Keratinocyte (primary cell): ENCODE results near the gene AQP2. TPM values are rescaled to one million over a fixed set of nuclear protein-coding genes. Genes with fewer than 3 reads are reported as not detected.

ENCODE experiments used
- DNase-seq: peaks from one replicate; pipeline ENCODE4 v3.0.0-alpha.2; 2011; ENCODE audit warnings: low read depth, missing footprints, low spot score
- FAIRE-seq: peaks from 2 replicates; lab custom pipeline; 2011; peaks lifted over from hg19 to GRCh38; lab: Jason Lieb, UNC
- H2AFZ ChIP-seq: 2 replicates; pipeline ENCODE4 v1.6.0; 2012; ENCODE audit warnings: low read length, control low read depth, inconsistent platforms; ENCODE audit not compliant: control insufficient read depth
- H3K27ac ChIP-seq: 2 replicates; pipeline ENCODE4 v1.5.1; 2011; ENCODE audit warnings: low read length; ENCODE audit not compliant: control insufficient read depth, insufficient read depth
- H3K27me3 ChIP-seq: 3 replicates; pipeline ENCODE4 v1.6.0; 2011; ENCODE audit warnings: low read length; ENCODE audit not compliant: control insufficient read depth, insufficient read depth; ENCODE audit errors: extremely low read depth
- H3K36me3 ChIP-seq, 2 experiments: 2 replicates in 1 of 2; 3 replicates in 1 of 2; pipeline ENCODE4 v1.5.1; 2011; ENCODE audit warnings: low read length in 2 of 2, mild to moderate bottlenecking in 1 of 2; ENCODE audit not compliant: control insufficient read depth in 2 of 2, insufficient read depth in 2 of 2; ENCODE audit errors: extremely low read depth in 1 of 2
- H3K4me1 ChIP-seq: 3 replicates; pipeline ENCODE4 v1.5.1; 2011; ENCODE audit warnings: low read length; ENCODE audit not compliant: control insufficient read depth, insufficient read depth; ENCODE audit errors: extremely low read depth
- H3K4me2 ChIP-seq: 3 replicates; pipeline ENCODE4 v1.6.0; 2011; ENCODE audit warnings: low read depth, low read length; ENCODE audit not compliant: control insufficient read depth, insufficient read depth; ENCODE audit errors: extremely low read depth
- H3K4me3 ChIP-seq, 3 experiments: fragments of 200-600 bp in 1 of 3; sonication (generic) in 1 of 3; 2 replicates in 2 of 3; 3 replicates in 1 of 3; pipeline ENCODE4 v1.5.1; 2011 to 2016; ENCODE audit warnings: low read length in 3 of 3, mild to moderate bottlenecking in 3 of 3, control low read depth in 2 of 3, inconsistent platforms in 1 of 3, low read depth in 1 of 3, mixed read lengths in 1 of 3, mixed run types in 1 of 3, moderate library complexity in 1 of 3; ENCODE audit not compliant: control insufficient read depth in 2 of 3, insufficient read depth in 2 of 3; ENCODE audit errors: extremely low read depth in 1 of 3
- H3K79me2 ChIP-seq: 2 replicates; pipeline ENCODE4 v1.6.0; 2012; ENCODE audit warnings: low read length; ENCODE audit not compliant: control insufficient read depth, insufficient read depth
- H3K9ac ChIP-seq: 3 replicates; pipeline ENCODE4 v1.6.0; 2011; ENCODE audit warnings: low read length; ENCODE audit not compliant: control insufficient read depth, insufficient read depth; ENCODE audit errors: extremely low read depth
- H3K9me1 ChIP-seq: 3 replicates; pipeline ENCODE4 v1.6.0; 2011; ENCODE audit warnings: low read length; ENCODE audit not compliant: control insufficient read depth, insufficient read depth; ENCODE audit errors: extremely low read depth
- H3K9me3 ChIP-seq: 2 replicates; pipeline ENCODE4 v1.5.1; 2012; ENCODE audit warnings: low read depth, low read length; ENCODE audit not compliant: control insufficient read depth
- H4K20me1 ChIP-seq: 3 replicates; pipeline ENCODE4 v1.6.0; 2011; ENCODE audit warnings: low read length; ENCODE audit not compliant: control insufficient read depth, insufficient read depth; ENCODE audit errors: extremely low read depth
- EZH2 ChIP-seq: IDR thresholded peaks from one replicate; pipeline ENCODE4 v1.6.1; 2012; ENCODE audit warnings: inconsistent platforms, mild to moderate bottlenecking, low read length, moderate library complexity
- dilution Hi-C: fragments of 300-500 bp; cut with MboI; formaldehyde crosslinking; loops from one replicate; pipeline ENCODE4 v1.7.0; 2020; ENCODE audit warnings: low sequenced_read_pairs; ENCODE audit not compliant: extremely low pct_ligation_motif_present
- polyA plus RNA-seq, 5 experiments: library from polyadenylated mRNA; depleted of rRNA in 3 of 5; stranded (reverse) in 3 of 5; stranded (forward) in 1 of 5; unstranded in 1 of 5; fragments of >200 nt; gene quantifications; 1 replicate in 1 of 5; 2 replicates in 3 of 5; 3 replicates in 1 of 5; pipeline versions ENCODE4 v1.2.1 to v1.2.3, GENCODE V29; 2011 to 2012; ENCODE audit warnings: missing spikeins in 2 of 5, low read depth in 1 of 5, low replicate concordance in 1 of 5
- TF ChIP-seq, protein P1 (sequence below), 3 experiments: IDR thresholded peaks in 1 of 3; conservative IDR thresholded peaks in 1 of 3; optimal IDR thresholded peaks in 1 of 3; 2 replicates in 2 of 3; 3 replicates in 1 of 3; pipeline versions ENCODE3 to v1.5.1; 2011; ENCODE audit warnings: low read length in 3 of 3, mild to moderate bottlenecking in 3 of 3, moderate library complexity in 2 of 3, control low read depth in 1 of 3, inconsistent platforms in 1 of 3; ENCODE audit not compliant: insufficient read depth in 2 of 3; ENCODE audit errors: extremely low read depth in 1 of 3

Gene AQP2
- polyA plus RNA-seq, 1 donor (not counting 4 experiments of a cell fraction or from before 2014, with no cell fraction given), result not detected

DNA sequence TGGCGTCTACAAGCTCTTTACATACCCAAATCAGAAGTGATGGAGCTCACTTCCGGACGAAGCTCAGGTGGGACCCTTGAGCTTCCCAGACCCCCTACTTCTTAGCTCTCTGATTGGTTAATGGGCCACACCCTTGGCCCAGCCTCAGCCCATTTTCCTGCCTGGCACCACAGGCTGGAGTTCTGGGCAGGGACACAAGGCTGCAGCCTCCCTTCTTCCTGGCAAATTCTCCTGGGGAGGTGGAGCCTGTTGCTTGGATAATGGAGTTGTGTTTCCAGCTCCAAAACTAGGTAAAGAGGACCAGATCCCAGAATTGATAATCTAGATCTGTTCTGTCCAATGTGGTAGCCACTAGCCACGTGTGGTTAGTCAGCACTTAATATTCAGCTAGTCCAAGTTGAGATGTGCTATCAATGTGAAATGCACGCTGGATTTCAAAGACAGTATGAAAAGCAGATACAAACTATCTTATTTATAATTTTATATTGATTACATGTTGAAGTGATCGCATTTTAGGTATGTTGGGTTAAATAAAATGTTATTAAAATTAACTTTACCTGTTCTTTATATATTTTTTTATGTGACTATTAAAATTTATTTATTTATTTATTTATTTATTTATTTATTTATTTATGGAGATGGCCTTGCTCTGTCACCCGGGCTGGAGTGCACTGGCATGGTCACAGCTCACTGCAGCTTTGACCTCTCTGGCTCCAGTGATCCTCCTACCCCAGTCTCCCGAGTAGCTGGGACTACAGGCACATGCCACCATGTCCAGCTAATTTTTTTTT, 34.2 kb upstream of the AQP2 start:
- no peaks in the 10 kb centered on the region for H3K79me2 ChIP-seq
- no peak overlapping the region for H3K9ac ChIP-seq
- H2AFZ ChIP-seq, result no peak overlapping the region
- H3K4me3 ChIP-seq, result no peak overlapping the region
- no peak overlapping the region for H3K27ac ChIP-seq
- no peaks in the 10 kb centered on the region for H3K36me3 ChIP-seq
- no peak for DNase-seq
- no peak overlapping the region for H3K4me2 ChIP-seq
- no peak for FAIRE-seq
- no peaks in the 10 kb centered on the region for H3K9me3 ChIP-seq
- TF ChIP-seq, protein P1, sequence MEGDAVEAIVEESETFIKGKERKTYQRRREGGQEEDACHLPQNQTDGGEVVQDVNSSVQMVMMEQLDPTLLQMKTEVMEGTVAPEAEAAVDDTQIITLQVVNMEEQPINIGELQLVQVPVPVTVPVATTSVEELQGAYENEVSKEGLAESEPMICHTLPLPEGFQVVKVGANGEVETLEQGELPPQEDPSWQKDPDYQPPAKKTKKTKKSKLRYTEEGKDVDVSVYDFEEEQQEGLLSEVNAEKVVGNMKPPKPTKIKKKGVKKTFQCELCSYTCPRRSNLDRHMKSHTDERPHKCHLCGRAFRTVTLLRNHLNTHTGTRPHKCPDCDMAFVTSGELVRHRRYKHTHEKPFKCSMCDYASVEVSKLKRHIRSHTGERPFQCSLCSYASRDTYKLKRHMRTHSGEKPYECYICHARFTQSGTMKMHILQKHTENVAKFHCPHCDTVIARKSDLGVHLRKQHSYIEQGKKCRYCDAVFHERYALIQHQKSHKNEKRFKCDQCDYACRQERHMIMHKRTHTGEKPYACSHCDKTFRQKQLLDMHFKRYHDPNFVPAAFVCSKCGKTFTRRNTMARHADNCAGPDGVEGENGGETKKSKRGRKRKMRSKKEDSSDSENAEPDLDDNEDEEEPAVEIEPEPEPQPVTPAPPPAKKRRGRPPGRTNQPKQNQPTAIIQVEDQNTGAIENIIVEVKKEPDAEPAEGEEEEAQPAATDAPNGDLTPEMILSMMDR (optimal IDR thresholded peaks at IDR 0.05 in 1 of 3, IDR thresholded peaks at IDR 0.05 in 1 of 3, conservative IDR thresholded peaks at IDR 0.05 in 1 of 3; ENCODE audit: extremely low read depth in 1 of 3, insufficient read depth in 2 of 3, low read length in 3 of 3), result no peak
- no peak for TF ChIP-seq EZH2
- H3K4me1 ChIP-seq, result no peaks in the 10 kb centered on the region
- H3K9me1 ChIP-seq, result no peaks in the 10 kb centered on the region
- H4K20me1 ChIP-seq, result no peaks in the 10 kb centered on the region
- dilution Hi-C loops, result no loop called here
- H3K27me3 ChIP-seq, result peaks cover 2% of the 10 kb centered on the region

DNA sequence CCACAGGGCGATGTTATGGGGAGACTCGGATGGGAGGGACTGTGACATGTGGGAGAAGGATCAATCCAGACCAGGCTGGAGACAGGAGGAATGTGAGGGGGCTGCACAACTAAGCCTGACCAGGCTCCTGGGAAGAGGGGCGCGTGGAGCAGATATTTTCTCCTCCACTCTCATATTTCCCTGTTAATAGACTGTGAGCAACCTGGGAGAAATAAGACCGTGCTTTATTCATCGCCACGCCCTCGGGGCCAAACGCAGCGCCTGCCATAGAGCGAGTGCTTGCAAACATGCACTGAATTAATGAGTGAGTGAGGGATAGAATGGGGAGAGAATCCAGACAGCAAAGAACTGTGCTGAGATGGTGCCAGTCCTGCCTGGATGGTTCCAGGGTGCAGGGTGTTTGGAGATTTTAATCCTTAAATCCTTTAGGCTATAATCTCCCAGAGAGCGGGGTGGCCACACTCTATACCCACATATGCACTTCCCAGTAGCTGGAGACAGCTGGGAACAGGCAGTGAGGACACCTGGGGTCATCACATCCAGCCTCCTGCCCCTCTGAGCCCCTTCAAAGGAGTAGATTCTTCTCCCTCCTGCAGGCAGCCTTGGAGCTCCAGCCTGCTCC, 33.3 kb upstream of the AQP2 start:
- Histone ChIP-seq H3K9me3 (no peaks in the 10 kb centered on the region), H3K27ac (no peak overlapping the region), H2AFZ (no peak overlapping the region), H3K9ac (no peak overlapping the region), H3K79me2 (no peaks in the 10 kb centered on the region), H4K20me1 (no peaks in the 10 kb centered on the region), H3K4me2 (no peak overlapping the region), H3K4me3 (no peak overlapping the region), H3K9me1 (no peaks in the 10 kb centered on the region), H3K27me3 (peaks cover 8% of the 10 kb centered on the region), H3K4me1 (no peaks in the 10 kb centered on the region), H3K36me3 (no peaks in the 10 kb centered on the region)
- FAIRE-seq, result no peak
- no peak for TF ChIP-seq EZH2
- TF ChIP-seq, protein P1 (optimal IDR thresholded peaks at IDR 0.05 in 1 of 3, IDR thresholded peaks at IDR 0.05 in 1 of 3, conservative IDR thresholded peaks at IDR 0.05 in 1 of 3; ENCODE audit: extremely low read depth in 1 of 3, insufficient read depth in 2 of 3, low read length in 3 of 3), result no peak
- DNase-seq, result no peak
- dilution Hi-C loops, result no loop called here
